CD4-positive, alpha-beta T cell treated with Interleukin-6 for 4 hours (primary cell): ENCODE measurements around the gene ZNF48.
A peak's percentile ranks its signal among the peaks of the same experiment; 100 is the strongest.
"Not testable (repeated sequence)": the region's sequence is repeated elsewhere in the genome, so short reads cannot be mapped to it uniquely, and the experiment has no call there.

Source experiments
- DNase-seq: peaks from one replicate; pipeline ENCODE4 v3.0.0-alpha.2; 2020; ENCODE audit warnings: mixed read lengths

Gene ZNF48

GRCh38 chr16:30378236-30379157, 16.7 kb upstream of the ZNF48 start:
- DNase-seq: peak; percentile 99

- DNase-seq: no peak
Observed at GRCh38 chr16:30379158-30379783, 15.9 kb upstream of the ZNF48 start.

- DNase-seq: no peak
Observed at GRCh38 chr16:30380072-30380802, 15.0 kb upstream of the ZNF48 start.

GRCh38 chr16:30380803-30381208, 14.4 kb upstream of the ZNF48 start:
- no peak for DNase-seq

- peak; percentile 57 for DNase-seq
Observed at GRCh38 chr16:30381291-30382041, 13.8 kb upstream of the ZNF48 start.

GRCh38 chr16:30382111-30382881, 12.9 kb upstream of the ZNF48 start, which contains the start of gene SEPTIN1:
Gene SEPTIN1 (minus strand): TSS chr16:30382561. CDS start chr16:30382542, 19 bp downstream.
- DNase-seq: peak; percentile 86

- DNase-seq: no peak
Observed at GRCh38 chr16:30383521-30383920, 11.7 kb upstream of the ZNF48 start.

GRCh38 chr16:30394592-30395154, 547 bp upstream of the ZNF48 start:
- DNase-seq: no peak

GRCh38 chr16:30395992-30396585, 869 bp downstream of the ZNF48 start:
- DNase-seq: no peak

- DNase-seq: not testable (repeated sequence)
Observed at GRCh38 chr16:30396627-30397026, 1.4 kb downstream of the ZNF48 start.

- no peak for DNase-seq
Observed at GRCh38 chr16:30397056-30397455, 1.8 kb downstream of the ZNF48 start.

- no peak for DNase-seq
Observed at GRCh38 chr16:30397776-30398660, 2.8 kb downstream of the ZNF48 start.

- no peak for DNase-seq
Observed at GRCh38 chr16:30398661-30399434, 3.6 kb downstream of the ZNF48 start.

- no peak for DNase-seq
Observed at GRCh38 chr16:30399435-30400186, 4.4 kb downstream of the ZNF48 start.

- DNase-seq: no peak
Observed at GRCh38 chr16:30401768-30402425, 6.7 kb downstream of the ZNF48 start.

GRCh38 chr16:30406795-30407101, 11.5 kb downstream of the ZNF48 start:
- no peak for DNase-seq

- peak; percentile 97 for DNase-seq
Observed at GRCh38 chr16:30407102-30407803, 12.0 kb downstream of the ZNF48 start, which contains the start of gene ZNF771. Gene ZNF771 (plus strand): TSS chr16:30407606. CDS start chr16:30408054, 448 bp downstream.
